Muscle layer of colon (tissue), 2 donors: ENCODE measurements around the gene OPCML.

Experiments
- H3K27ac ChIP-seq: one replicate; pipeline ENCODE4 v1.7.0; 2013; ENCODE audit warnings: low read depth, mild to moderate bottlenecking, low read length, moderate library complexity
- H3K27me3 ChIP-seq, 2 donors: one replicate each; pipeline ENCODE4 v1.7.0; 2013; ENCODE audit warnings: low read length in 2 of 2, mild to moderate bottlenecking in 2 of 2; ENCODE audit not compliant: insufficient read depth in 2 of 2, control insufficient read depth in 1 of 2
- H3K36me3 ChIP-seq: one replicate; pipeline ENCODE4 v1.7.0; 2013; ENCODE audit warnings: mild to moderate bottlenecking, low read length; ENCODE audit not compliant: insufficient read depth
- H3K4me1 ChIP-seq: one replicate; pipeline ENCODE4 v1.7.0; 2013; ENCODE audit warnings: mild to moderate bottlenecking, low read length; ENCODE audit not compliant: insufficient read depth
- H3K4me3 ChIP-seq, 2 donors: one replicate each; pipeline ENCODE4 v1.7.0; 2013; ENCODE audit warnings: low read length in 2 of 2, low read depth in 1 of 2, mild to moderate bottlenecking in 1 of 2, moderate library complexity in 1 of 2
- H3K9ac ChIP-seq: one replicate; pipeline ENCODE4 v1.7.0; 2013; ENCODE audit warnings: low read length
- H3K9me3 ChIP-seq: one replicate; pipeline ENCODE4 v1.7.0; 2013; ENCODE audit warnings: mild to moderate bottlenecking, low read length
- donor health status: abdominal sarcoma.
- donor health status: Adenocarcinoma of cecum.

The OPCML gene

GRCh38 chr11:132718711-132719671 is 813.3 kb downstream of the OPCML start:
- Histone ChIP-seq H3K36me3 (no peaks in the 10 kb centered on the region), H3K27me3 (no peaks in the 10 kb centered on the region), H3K9me3 (no peaks in the 10 kb centered on the region), H3K9ac (no peak overlapping the region), H3K27ac (no peak overlapping the region), H3K4me1 (no peaks in the 10 kb centered on the region), H3K4me3 (no peak overlapping the region)

DNA sequence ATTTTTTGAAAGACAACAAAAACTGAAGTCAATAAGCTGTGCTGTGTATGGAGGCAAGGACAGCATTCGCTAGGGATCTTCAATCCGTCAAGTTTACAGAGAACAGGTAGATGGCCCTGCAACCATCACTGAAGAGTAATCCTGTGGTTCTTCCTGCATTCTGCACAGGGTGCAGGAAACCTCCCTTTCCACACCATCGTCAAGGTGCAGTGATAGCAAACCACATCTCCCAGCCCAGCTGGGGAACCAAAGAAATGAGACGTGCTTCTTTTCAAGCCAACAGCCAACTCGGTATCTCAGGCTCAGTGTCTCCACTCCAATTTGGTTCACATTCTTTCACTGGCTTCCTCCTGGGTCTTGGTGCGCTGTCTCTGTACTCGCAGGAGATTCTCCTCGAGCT is 814.5 kb downstream of the OPCML start:
- no peaks in the 10 kb centered on the region for H3K9me3 ChIP-seq
- H3K36me3 ChIP-seq: no peaks in the 10 kb centered on the region
- no peak overlapping the region for H3K4me3 ChIP-seq

GRCh38 chr11:132716037-132716436 is 816.3 kb downstream of the OPCML start:
- Histone ChIP-seq H3K4me1 (no peaks in the 10 kb centered on the region), H3K4me3 (no peak overlapping the region), H3K9me3 (no peaks in the 10 kb centered on the region), H3K36me3 (no peaks in the 10 kb centered on the region), H3K27ac (no peak overlapping the region), H3K9ac (no peak overlapping the region), H3K27me3 (no peaks in the 10 kb centered on the region)

More for the DNA sequence above, 814.5 kb downstream of the OPCML start:
- H3K9ac ChIP-seq: no peak overlapping the region
- no peaks in the 10 kb centered on the region for H3K27me3 ChIP-seq
- no peak overlapping the region for H3K27ac ChIP-seq
- no peaks in the 10 kb centered on the region for H3K4me1 ChIP-seq

DNA sequence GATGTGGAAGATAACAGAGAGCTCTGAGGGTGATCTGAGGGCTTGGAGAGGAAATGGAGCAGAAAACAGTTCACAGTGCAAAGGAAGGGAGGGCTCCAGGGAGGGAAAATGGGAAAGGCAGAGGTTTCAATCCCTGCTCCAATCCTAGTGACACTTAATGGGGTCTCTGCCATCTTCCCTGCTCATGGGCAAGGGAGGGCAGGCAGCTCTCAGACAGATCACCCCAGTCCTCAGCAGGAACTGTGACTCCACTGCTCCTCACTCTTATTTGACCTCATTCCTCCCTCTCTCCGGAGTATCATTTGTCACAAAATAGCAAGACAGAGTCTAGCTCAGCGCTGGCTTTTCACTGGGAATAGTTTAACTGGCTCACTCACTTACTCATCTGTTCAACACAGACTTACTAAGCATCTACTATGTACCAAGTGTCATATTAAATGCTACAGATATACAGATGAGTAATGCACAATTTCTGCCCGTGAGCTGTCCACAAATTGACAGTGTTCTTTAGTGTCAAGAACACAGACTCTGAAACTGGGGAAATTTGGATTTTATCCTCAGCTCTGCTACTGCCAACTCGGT is 817.4 kb downstream of the OPCML start:
- Histone ChIP-seq H3K9me3 (no peaks in the 10 kb centered on the region), H3K27me3 (no peaks in the 10 kb centered on the region), H3K4me3 (no peak overlapping the region), H3K4me1 (no peaks in the 10 kb centered on the region), H3K9ac (no peak overlapping the region), H3K36me3 (no peaks in the 10 kb centered on the region), H3K27ac (no peak overlapping the region)

- Histone ChIP-seq H3K9ac (no peak overlapping the region), H3K36me3 (no peaks in the 10 kb centered on the region), H3K4me1 (no peaks in the 10 kb centered on the region), H3K9me3 (no peaks in the 10 kb centered on the region), H3K27me3 (no peaks in the 10 kb centered on the region), H3K4me3 (no peak overlapping the region), H3K27ac (no peak overlapping the region)
Measured at GRCh38 chr11:132712466-132712865, 819.8 kb downstream of the OPCML start.

- Histone ChIP-seq H3K36me3 (no peaks in the 10 kb centered on the region), H3K9me3 (no peaks in the 10 kb centered on the region), H3K9ac (no peak overlapping the region), H3K4me3 (no peak overlapping the region), H3K27me3 (no peaks in the 10 kb centered on the region), H3K4me1 (no peaks in the 10 kb centered on the region), H3K27ac (no peak overlapping the region)
Measured at GRCh38 chr11:132704781-132705375, 827.4 kb downstream of the OPCML start.

DNA sequence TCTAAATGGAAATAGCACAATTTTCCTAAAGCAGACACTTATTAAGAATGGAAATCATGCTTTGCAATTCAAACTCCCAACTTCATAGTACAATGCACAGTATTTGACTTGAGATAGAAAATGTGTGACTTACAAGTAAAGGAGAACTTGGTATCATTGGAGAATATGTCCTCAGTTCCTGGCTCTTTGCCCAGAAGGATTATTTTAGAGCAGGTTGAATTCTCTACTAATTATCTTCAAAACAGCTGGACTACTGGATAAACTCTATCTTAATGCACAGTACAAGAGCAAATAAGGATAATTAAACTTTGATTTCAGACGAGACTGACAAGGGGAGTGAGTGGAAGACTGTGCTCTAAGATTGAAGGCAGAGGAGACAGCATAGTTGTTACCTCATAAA is 839.4 kb downstream of the OPCML start:
- no peak overlapping the region for H3K4me3 ChIP-seq
- H3K27me3 ChIP-seq: no peaks in the 10 kb centered on the region
- no peaks in the 10 kb centered on the region for H3K4me1 ChIP-seq
- no peak overlapping the region for H3K27ac ChIP-seq
- no peak overlapping the region for H3K9ac ChIP-seq
- H3K9me3 ChIP-seq: no peaks in the 10 kb centered on the region
- H3K36me3 ChIP-seq: no peaks in the 10 kb centered on the region

DNA sequence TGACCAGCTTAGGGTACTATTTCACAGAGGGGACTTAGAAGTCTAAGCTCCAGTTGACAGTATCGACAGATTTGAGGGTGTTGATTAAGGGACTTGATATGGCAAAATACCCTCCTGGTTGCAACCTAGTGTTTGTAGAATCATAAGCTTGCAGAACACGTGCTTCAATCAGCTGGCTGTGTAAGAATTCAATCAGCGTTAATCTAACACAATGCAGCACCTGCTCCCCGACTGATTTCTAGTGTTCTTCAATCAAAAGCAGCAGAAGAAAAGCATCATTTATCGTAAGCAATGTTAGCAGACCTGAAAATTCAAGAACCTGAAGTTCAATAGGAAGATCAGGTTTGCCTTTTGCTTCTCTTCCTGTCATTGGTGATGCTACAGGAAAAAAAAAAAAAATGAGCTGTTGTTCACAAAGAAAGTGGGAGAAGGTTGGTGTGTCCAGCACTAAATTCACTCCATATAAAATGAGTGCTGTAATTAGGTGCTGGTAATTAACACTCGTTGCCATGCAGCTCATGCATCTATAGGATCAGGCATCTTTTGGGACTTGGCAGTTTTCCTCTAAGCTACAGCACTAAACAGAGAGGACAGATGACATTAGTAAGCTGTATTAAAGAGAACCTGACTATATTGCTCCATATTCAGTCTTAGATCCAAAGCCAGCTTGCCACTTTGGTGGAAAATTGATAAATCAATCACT is 840.3 kb downstream of the OPCML start:
- no peaks in the 10 kb centered on the region for H3K36me3 ChIP-seq
- no peak overlapping the region for H3K9ac ChIP-seq
- H3K4me3 ChIP-seq: no peak overlapping the region
- no peaks in the 10 kb centered on the region for H3K4me1 ChIP-seq
- H3K9me3 ChIP-seq: no peaks in the 10 kb centered on the region
- H3K27me3 ChIP-seq: no peaks in the 10 kb centered on the region
- H3K27ac ChIP-seq: no peak overlapping the region

GRCh38 chr11:132686886-132687285 is 845.4 kb downstream of the OPCML start:
- Histone ChIP-seq H3K36me3 (no peaks in the 10 kb centered on the region), H3K9ac (no peak overlapping the region), H3K27ac (no peak overlapping the region), H3K9me3 (no peaks in the 10 kb centered on the region), H3K27me3 (no peaks in the 10 kb centered on the region), H3K4me3 (no peak overlapping the region), H3K4me1 (no peaks in the 10 kb centered on the region)

DNA sequence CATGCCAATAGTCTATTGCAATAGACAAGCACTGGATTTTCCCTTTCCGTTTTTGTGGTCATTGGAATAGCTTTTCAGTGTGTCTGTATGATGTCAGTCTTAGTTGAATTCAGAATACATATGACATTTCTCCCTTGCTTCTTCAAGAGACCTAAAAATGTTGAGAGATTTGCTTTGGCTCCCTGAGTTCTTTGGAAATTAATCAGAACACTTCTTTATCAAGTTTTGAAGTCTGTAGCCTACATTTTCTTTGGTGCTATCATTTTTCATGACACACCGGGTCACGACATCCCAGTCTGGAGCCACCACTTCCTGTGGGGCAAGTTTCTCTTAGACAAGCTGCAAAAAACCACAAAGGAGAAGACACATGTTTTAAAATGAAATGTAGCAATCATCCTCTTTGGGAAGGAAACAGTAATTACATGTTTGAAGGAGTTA is 847.1 kb downstream of the OPCML start:
- H3K36me3 ChIP-seq: no peaks in the 10 kb centered on the region
- no peaks in the 10 kb centered on the region for H3K4me1 ChIP-seq
- no peaks in the 10 kb centered on the region for H3K9me3 ChIP-seq
- H3K4me3 ChIP-seq: no peak overlapping the region
- H3K27me3 ChIP-seq: no peaks in the 10 kb centered on the region
- H3K9ac ChIP-seq: no peak overlapping the region
- no peak overlapping the region for H3K27ac ChIP-seq

GRCh38 chr11:132683602-132684001 is 848.7 kb downstream of the OPCML start:
- Histone ChIP-seq H3K27me3 (no peaks in the 10 kb centered on the region), H3K4me1 (no peaks in the 10 kb centered on the region), H3K4me3 (no peak overlapping the region), H3K36me3 (no peaks in the 10 kb centered on the region), H3K27ac (no peak overlapping the region), H3K9me3 (no peaks in the 10 kb centered on the region), H3K9ac (no peak overlapping the region)
